ENCODE results near the gene SCYGR1.
"Not testable (repeated sequence)": the region's sequence is repeated elsewhere in the genome, so short reads cannot be mapped to it uniquely, and the experiment has no call there.

Gene SCYGR1

DNA sequence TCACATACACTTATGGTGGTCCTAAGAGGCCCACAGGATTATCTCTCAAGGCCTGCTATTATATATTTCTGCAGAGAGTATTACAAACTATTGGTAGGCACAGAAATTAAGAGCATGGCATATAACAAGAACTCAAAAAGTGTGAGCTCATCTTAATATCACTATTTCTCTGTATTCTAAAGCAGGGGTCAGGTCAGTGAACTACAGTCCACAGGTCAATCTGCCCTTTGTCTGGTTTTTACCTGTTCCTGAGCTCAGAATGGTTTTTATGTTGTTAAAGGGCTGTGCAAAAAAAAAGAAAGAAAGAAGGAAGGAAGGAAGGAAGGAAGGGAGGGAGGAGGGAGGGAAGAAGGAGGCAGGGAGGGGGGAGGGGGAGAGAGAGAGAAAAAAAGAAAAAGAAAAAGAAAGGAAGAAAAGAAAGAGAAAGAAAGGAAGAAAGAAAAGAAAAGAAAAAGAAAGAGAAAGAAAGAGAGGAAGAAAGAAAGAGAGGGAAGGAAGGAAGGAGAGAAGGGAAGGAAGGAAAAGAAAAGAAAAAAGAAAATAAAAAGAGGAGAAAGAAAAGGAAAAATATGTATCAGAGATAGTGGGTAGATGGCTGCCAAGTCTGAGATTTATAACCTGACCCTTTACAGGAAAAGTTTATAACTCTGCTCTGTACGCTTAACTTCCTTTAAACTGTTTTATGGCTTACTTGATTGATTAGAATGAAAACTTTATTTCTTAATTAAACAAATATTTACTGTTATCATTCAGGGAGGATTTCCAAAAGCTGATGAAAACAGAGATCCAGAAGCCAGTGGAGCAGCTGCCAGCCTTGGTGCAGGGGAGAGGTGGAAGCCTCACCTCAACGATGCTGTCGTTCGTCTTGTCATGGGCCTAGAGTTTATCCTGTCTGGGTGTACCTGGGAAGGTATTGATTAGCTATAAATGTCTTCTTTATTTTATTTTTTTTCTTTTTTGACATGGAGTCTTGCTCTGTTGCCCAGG, 11.2 kb upstream of the SCYGR1 start:
- Histone ChIP-seq H3K4me1 (ENCODE audit: control insufficient read depth, low read depth, low read length) (peaks cover 3% of the 10 kb centered on the region), H3K36me3 (ENCODE audit: control insufficient read depth, low read depth, low read length) (no peaks in the 10 kb centered on the region), H3K4me3 (ENCODE audit: low read length) (no peak overlapping the region), H3K27ac (ENCODE audit: low read length) (no peak overlapping the region), H3K9me3 (ENCODE audit: control insufficient read depth, low read depth, low read length) (no peaks in the 10 kb centered on the region), H3K27me3 (ENCODE audit: control insufficient read depth, insufficient read depth, low read length) (no peaks in the 10 kb centered on the region), H3K9ac (ENCODE audit: low read length) (no peak overlapping the region)

GRCh38 chr2:227397562-227397961, 9.8 kb upstream of the SCYGR1 start:
- H3K27ac ChIP-seq (ENCODE audit: low read length) = no peak overlapping the region

GRCh38 chr2:227395556-227395955, 7.8 kb upstream of the SCYGR1 start:
- no peaks in the 10 kb centered on the region for H3K9me3 ChIP-seq (ENCODE audit: control insufficient read depth, low read depth, low read length)
- no peaks in the 10 kb centered on the region for H3K27me3 ChIP-seq (ENCODE audit: control insufficient read depth, insufficient read depth, low read length)
- no peak overlapping the region for H3K9ac ChIP-seq (ENCODE audit: low read length)
- H3K36me3 ChIP-seq (ENCODE audit: control insufficient read depth, low read depth, low read length) = no peaks in the 10 kb centered on the region
- no peak overlapping the region for H3K4me3 ChIP-seq (ENCODE audit: low read length)
- H3K27ac ChIP-seq (ENCODE audit: low read length) = no peak overlapping the region
- H3K4me1 ChIP-seq (ENCODE audit: control insufficient read depth, low read depth, low read length) = peaks cover 4% of the 10 kb centered on the region

More at GRCh38 chr2:227397562-227397961, 9.8 kb upstream of the SCYGR1 start:
- H3K9ac ChIP-seq (ENCODE audit: low read length) = no peak overlapping the region
- H3K4me1 ChIP-seq (ENCODE audit: control insufficient read depth, low read depth, low read length) = peaks cover 4% of the 10 kb centered on the region
- no peaks in the 10 kb centered on the region for H3K27me3 ChIP-seq (ENCODE audit: control insufficient read depth, insufficient read depth, low read length)
- H3K36me3 ChIP-seq (ENCODE audit: control insufficient read depth, low read depth, low read length) = no peaks in the 10 kb centered on the region
- no peaks in the 10 kb centered on the region for H3K9me3 ChIP-seq (ENCODE audit: control insufficient read depth, low read depth, low read length)
- no peak overlapping the region for H3K4me3 ChIP-seq (ENCODE audit: low read length)

DNA sequence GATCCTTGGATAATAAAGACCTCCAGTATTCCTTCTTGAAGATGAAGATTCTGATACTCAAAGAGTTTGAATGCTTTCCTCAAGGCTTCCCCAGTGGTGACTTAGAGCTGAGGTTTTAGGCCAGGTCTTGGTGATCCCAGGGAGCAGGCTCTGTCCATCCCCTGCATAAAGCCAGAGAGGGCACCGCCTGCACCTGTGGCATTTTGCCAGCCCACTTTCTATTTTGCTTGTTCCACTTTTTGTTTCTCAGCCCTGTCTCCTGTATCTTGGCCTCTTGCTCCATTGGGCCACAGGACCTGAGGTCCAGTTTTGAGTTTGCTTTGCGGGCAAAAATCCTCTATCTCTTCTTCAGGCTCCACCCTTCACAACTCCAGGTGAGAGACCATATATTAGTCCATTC, 6.7 kb upstream of the SCYGR1 start:
- H3K27me3 ChIP-seq (ENCODE audit: control insufficient read depth, insufficient read depth, low read length) = no peaks in the 10 kb centered on the region
- no peak overlapping the region for H3K9ac ChIP-seq (ENCODE audit: low read length)
- H3K4me3 ChIP-seq (ENCODE audit: low read length) = no peak overlapping the region
- H3K9me3 ChIP-seq (ENCODE audit: control insufficient read depth, low read depth, low read length) = no peaks in the 10 kb centered on the region
- peaks cover 4% of the 10 kb centered on the region for H3K4me1 ChIP-seq (ENCODE audit: control insufficient read depth, low read depth, low read length)
- no peak overlapping the region for H3K27ac ChIP-seq (ENCODE audit: low read length)
- H3K36me3 ChIP-seq (ENCODE audit: control insufficient read depth, low read depth, low read length) = no peaks in the 10 kb centered on the region

- H3K9ac ChIP-seq (ENCODE audit: low read length) = no peak overlapping the region
- H3K4me3 ChIP-seq (ENCODE audit: low read length) = no peak overlapping the region
- peaks cover 4% of the 10 kb centered on the region for H3K4me1 ChIP-seq (ENCODE audit: control insufficient read depth, low read depth, low read length)
- H3K9me3 ChIP-seq (ENCODE audit: control insufficient read depth, low read depth, low read length) = no peaks in the 10 kb centered on the region
- H3K36me3 ChIP-seq (ENCODE audit: control insufficient read depth, low read depth, low read length) = no peaks in the 10 kb centered on the region
- H3K27ac ChIP-seq (ENCODE audit: low read length) = no peak overlapping the region
- H3K27me3 ChIP-seq (ENCODE audit: control insufficient read depth, insufficient read depth, low read length) = no peaks in the 10 kb centered on the region
These were observed 2.9 kb upstream of the SCYGR1 start for GRCh38 chr2:227390468-227391256.

DNA sequence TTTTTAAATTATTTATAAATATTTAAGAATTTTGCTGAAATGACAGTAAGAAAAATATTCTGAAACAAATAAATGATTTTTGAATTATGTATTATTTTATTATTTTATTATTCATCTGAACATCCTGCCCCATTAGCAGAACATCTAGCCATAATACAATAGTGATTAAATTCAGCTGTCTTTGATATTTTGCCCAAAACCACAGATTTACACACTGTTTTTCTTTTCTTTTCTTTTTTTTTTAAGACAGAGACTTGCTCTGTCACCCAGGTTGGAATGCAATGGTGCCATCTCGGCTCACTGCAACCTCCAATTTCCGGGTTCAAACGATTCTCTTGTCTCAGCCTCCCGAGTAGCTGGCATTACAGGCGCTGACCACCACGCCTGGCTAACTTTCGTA, 1.9 kb upstream of the SCYGR1 start:
- H3K4me3 ChIP-seq (ENCODE audit: low read length) = no peak overlapping the region
- H3K36me3 ChIP-seq (ENCODE audit: control insufficient read depth, low read depth, low read length) = no peaks in the 10 kb centered on the region
- no peak overlapping the region for H3K27ac ChIP-seq (ENCODE audit: low read length)
- H3K9me3 ChIP-seq (ENCODE audit: control insufficient read depth, low read depth, low read length) = no peaks in the 10 kb centered on the region
- peaks cover 4% of the 10 kb centered on the region for H3K4me1 ChIP-seq (ENCODE audit: control insufficient read depth, low read depth, low read length)
- no peak overlapping the region for H3K9ac ChIP-seq (ENCODE audit: low read length)
- H3K27me3 ChIP-seq (ENCODE audit: control insufficient read depth, insufficient read depth, low read length) = no peaks in the 10 kb centered on the region

- Histone ChIP-seq H3K9ac (ENCODE audit: low read length) (no peak overlapping the region), H3K27me3 (ENCODE audit: control insufficient read depth, insufficient read depth, low read length) (no peaks in the 10 kb centered on the region), H3K9me3 (ENCODE audit: control insufficient read depth, low read depth, low read length) (no peaks in the 10 kb centered on the region), H3K36me3 (ENCODE audit: control insufficient read depth, low read depth, low read length) (no peaks in the 10 kb centered on the region), H3K4me3 (ENCODE audit: low read length) (no peak overlapping the region), H3K4me1 (ENCODE audit: control insufficient read depth, low read depth, low read length) (peaks cover 3% of the 10 kb centered on the region), H3K27ac (ENCODE audit: low read length) (no peak overlapping the region)
These were observed 1.5 kb upstream of the SCYGR1 start for GRCh38 chr2:227389231-227389630.

DNA sequence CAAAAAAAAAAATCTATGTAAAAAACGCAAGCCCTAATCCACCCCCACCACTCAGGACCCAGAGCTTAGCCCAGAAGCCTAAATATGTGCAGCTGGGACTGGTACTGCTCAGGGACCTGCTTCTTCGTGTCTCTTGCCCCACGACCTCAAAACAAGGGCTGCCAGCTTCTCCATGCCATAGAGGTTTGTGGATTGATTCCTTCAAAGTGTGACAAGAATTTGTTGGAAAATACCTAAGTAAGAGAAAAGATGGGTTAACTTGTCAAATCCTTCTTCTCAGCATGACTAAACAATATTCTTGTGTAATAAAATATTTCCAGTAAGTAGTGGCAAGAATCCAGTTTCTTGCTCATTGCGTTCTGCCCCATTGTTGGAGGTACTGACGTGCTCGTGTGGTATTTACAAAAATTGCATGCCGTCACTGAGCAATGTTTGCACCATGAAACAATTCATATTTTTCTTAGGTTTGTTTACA, 825 bp upstream of the SCYGR1 start:
- Histone ChIP-seq H3K27ac (ENCODE audit: low read length) (no peak overlapping the region), H3K4me1 (ENCODE audit: control insufficient read depth, low read depth, low read length) (no peaks in the 10 kb centered on the region), H3K27me3 (ENCODE audit: control insufficient read depth, insufficient read depth, low read length) (no peaks in the 10 kb centered on the region), H3K9me3 (ENCODE audit: control insufficient read depth, low read depth, low read length) (no peaks in the 10 kb centered on the region), H3K36me3 (ENCODE audit: control insufficient read depth, low read depth, low read length) (no peaks in the 10 kb centered on the region), H3K4me3 (ENCODE audit: low read length) (no peak overlapping the region), H3K9ac (ENCODE audit: low read length) (no peak overlapping the region)

DNA sequence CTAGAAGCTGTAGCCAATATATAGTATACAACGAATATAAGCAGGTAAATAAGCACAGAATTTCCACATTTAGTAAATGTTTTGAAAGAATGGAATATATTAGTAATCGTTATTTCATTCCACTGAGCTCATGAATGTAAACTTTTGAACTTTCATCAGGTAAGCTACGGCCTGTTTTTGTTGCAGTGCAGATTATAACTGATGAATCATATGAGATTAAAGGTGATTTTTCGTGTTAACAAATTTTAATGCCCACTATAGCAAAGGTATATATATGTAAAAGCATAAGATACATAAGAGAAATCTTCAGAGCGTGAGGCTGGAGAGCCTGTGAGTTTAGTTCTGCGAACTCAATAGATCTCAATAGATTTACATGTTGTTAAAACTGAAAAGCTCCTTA, 1.1 kb downstream of the SCYGR1 start:
- Histone ChIP-seq H3K36me3 (ENCODE audit: control insufficient read depth, low read depth, low read length) (no peaks in the 10 kb centered on the region), H3K9me3 (ENCODE audit: control insufficient read depth, low read depth, low read length) (no peaks in the 10 kb centered on the region), H3K4me3 (ENCODE audit: low read length) (no peak overlapping the region), H3K9ac (ENCODE audit: low read length) (no peak overlapping the region), H3K27ac (ENCODE audit: low read length) (no peak overlapping the region), H3K27me3 (ENCODE audit: control insufficient read depth, insufficient read depth, low read length) (no peaks in the 10 kb centered on the region), H3K4me1 (ENCODE audit: control insufficient read depth, low read depth, low read length) (no peaks in the 10 kb centered on the region)

DNA sequence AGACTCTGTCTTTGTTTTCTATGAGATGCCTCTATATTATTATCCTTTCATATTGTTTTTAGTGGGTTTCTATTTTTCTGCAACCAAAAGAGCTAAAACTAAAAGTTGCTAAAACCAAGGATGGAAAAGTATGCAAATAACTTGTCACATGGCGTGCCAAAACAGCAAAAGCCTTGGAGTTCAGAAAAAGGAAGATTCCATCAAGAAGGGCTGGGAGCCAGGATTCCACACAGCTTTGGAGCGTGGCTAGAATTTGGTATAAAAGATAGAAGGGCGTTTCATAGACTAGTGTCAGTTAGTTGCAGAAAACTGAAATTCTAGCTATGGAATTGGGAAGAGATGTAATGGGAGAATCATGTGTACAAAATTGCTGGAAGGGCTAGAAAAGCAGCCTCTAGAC, 4.1 kb downstream of the SCYGR1 start:
- Histone ChIP-seq H3K36me3 (ENCODE audit: control insufficient read depth, low read depth, low read length) (no peaks in the 10 kb centered on the region), H3K4me3 (ENCODE audit: low read length) (no peak overlapping the region), H3K9ac (ENCODE audit: low read length) (no peak overlapping the region), H3K27ac (ENCODE audit: low read length) (no peak overlapping the region), H3K4me1 (ENCODE audit: control insufficient read depth, low read depth, low read length) (no peaks in the 10 kb centered on the region), H3K27me3 (ENCODE audit: control insufficient read depth, insufficient read depth, low read length) (no peaks in the 10 kb centered on the region), H3K9me3 (ENCODE audit: control insufficient read depth, low read depth, low read length) (no peaks in the 10 kb centered on the region)

- H3K27ac ChIP-seq (ENCODE audit: low read length); H3K36me3 ChIP-seq (ENCODE audit: control insufficient read depth, low read depth, low read length); H3K9ac ChIP-seq (ENCODE audit: low read length); H3K4me3 ChIP-seq (ENCODE audit: low read length); H3K4me1 ChIP-seq (ENCODE audit: control insufficient read depth, low read depth, low read length); H3K27me3 ChIP-seq (ENCODE audit: control insufficient read depth, insufficient read depth, low read length); H3K9me3 ChIP-seq (ENCODE audit: control insufficient read depth, low read depth, low read length): not testable (repeated sequence)
These were observed 5.4 kb downstream of the SCYGR1 start for GRCh38 chr2:227382241-227382835.
